NCI-H2107 (cell line): ENCODE results near the gene YES1.
A peak's percentile ranks its signal among the peaks of the same experiment; 100 is the strongest.

Experiments used
- DNase-seq: peaks from one replicate; lab custom pipeline; 2025; lab: John Stamatoyannopoulos, UW

The YES1 gene

GRCh38 chr18:725646-726045 lies 86.4 kb downstream of the YES1 start:
- DNase-seq, result no peak

GRCh38 chr18:723541-724080 lies 88.4 kb downstream of the YES1 start:
- DNase-seq, result no peak

GRCh38 chr18:717003-717402 lies 95.0 kb downstream of the YES1 start:
- DNase-seq, result no peak

GRCh38 chr18:715626-716025 lies 96.4 kb downstream of the YES1 start:
- no peak for DNase-seq

- no peak for DNase-seq
These were observed 98.9 kb downstream of the YES1 start for GRCh38 chr18:713135-713490.

GRCh38 chr18:712401-713134 lies 99.5 kb downstream of the YES1 start, which contains the start of gene ENOSF1:
Gene ENOSF1 (minus strand): TSS chr18:712630. CDS start chr18:712587, 43 bp downstream.
- no peak for DNase-seq

- DNase-seq, result peak; percentile 23
These were observed 100.2 kb downstream of the YES1 start for GRCh38 chr18:711657-712400.

GRCh38 chr18:711310-711656 lies 100.8 kb downstream of the YES1 start:
- DNase-seq, result no peak

GRCh38 chr18:710418-711300 lies 101.4 kb downstream of the YES1 start:
- no peak for DNase-seq

GRCh38 chr18:709771-710170 lies 102.3 kb downstream of the YES1 start:
- no peak for DNase-seq

- DNase-seq, result no peak
These were observed 103.9 kb downstream of the YES1 start for GRCh38 chr18:708096-708495.

GRCh38 chr18:706405-706804 lies 105.6 kb downstream of the YES1 start:
- no peak for DNase-seq

GRCh38 chr18:703213-703967 lies 108.7 kb downstream of the YES1 start:
- DNase-seq, result no peak

- no peak for DNase-seq
These were observed 114.2 kb downstream of the YES1 start for GRCh38 chr18:697800-698199.

GRCh38 chr18:697012-697411 lies 115.0 kb downstream of the YES1 start:
- no peak for DNase-seq

- DNase-seq, result no peak
These were observed 118.4 kb downstream of the YES1 start for GRCh38 chr18:693466-694187.

GRCh38 chr18:692824-693223 lies 119.2 kb downstream of the YES1 start:
- DNase-seq, result no peak

- no peak for DNase-seq
These were observed 123.7 kb downstream of the YES1 start for GRCh38 chr18:688323-688722.

GRCh38 chr18:686339-687111 lies 125.5 kb downstream of the YES1 start:
- no peak for DNase-seq

- no peak for DNase-seq
These were observed 126.6 kb downstream of the YES1 start for GRCh38 chr18:685438-685837.
